GM12874 (cell line): ENCODE results near the gene D2HGDH.

ENCODE experiments used
- TF ChIP-seq, protein P1 (sequence below): IDR thresholded peaks from 2 replicates; pipeline ENCODE4 v1.5.1; 2011; ENCODE audit warnings: low read depth, mild to moderate bottlenecking, control low read depth, low read length, moderate library complexity; ENCODE audit not compliant: insufficient read depth

The D2HGDH gene

DNA sequence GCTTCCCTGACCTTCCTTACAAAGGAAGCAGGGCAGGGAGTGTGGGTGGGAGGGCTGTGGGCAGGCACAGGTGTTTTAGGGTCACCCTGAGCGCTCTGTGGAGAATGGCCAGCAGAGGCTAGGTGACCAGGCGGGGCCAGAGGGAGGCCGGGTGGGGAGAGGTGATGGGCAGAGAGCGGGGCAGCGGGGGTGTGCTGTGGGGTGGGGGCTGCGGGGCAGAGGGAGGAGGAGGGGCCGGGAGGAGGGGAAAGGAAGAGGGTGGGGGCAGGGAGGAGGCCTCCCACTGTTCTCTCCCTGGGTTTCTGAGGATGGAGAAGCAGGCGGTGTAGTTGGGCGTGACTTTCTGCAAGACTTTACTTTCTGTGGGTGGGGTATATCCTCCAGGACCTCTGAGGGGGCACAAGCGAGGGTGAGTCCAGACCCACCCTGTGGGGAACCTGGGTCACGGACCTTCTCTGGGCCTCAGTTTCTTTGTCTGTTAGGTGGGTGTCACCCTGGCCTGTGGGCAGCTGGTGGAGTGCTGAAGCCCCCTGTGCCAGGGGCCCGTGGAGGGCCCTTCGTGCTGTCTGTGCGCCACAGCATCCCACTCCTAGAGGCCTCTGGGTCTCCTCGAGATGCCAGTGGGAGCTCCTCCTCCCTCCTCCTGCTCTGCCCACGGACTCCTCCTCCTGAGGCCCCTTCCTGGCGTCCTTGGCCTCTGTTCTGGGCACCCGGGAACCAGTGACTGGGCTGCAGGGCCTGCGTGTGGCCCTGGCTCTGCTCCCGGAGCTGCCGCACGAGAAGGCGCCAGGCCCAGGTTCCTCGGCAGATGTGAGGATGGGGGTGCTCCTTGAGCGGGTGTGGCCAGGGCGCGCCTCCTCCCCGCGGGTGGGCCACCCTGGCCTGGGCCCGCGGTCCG is 68.2 kb downstream of the D2HGDH start:
- TF ChIP-seq, protein P1, sequence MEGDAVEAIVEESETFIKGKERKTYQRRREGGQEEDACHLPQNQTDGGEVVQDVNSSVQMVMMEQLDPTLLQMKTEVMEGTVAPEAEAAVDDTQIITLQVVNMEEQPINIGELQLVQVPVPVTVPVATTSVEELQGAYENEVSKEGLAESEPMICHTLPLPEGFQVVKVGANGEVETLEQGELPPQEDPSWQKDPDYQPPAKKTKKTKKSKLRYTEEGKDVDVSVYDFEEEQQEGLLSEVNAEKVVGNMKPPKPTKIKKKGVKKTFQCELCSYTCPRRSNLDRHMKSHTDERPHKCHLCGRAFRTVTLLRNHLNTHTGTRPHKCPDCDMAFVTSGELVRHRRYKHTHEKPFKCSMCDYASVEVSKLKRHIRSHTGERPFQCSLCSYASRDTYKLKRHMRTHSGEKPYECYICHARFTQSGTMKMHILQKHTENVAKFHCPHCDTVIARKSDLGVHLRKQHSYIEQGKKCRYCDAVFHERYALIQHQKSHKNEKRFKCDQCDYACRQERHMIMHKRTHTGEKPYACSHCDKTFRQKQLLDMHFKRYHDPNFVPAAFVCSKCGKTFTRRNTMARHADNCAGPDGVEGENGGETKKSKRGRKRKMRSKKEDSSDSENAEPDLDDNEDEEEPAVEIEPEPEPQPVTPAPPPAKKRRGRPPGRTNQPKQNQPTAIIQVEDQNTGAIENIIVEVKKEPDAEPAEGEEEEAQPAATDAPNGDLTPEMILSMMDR = no peak

DNA sequence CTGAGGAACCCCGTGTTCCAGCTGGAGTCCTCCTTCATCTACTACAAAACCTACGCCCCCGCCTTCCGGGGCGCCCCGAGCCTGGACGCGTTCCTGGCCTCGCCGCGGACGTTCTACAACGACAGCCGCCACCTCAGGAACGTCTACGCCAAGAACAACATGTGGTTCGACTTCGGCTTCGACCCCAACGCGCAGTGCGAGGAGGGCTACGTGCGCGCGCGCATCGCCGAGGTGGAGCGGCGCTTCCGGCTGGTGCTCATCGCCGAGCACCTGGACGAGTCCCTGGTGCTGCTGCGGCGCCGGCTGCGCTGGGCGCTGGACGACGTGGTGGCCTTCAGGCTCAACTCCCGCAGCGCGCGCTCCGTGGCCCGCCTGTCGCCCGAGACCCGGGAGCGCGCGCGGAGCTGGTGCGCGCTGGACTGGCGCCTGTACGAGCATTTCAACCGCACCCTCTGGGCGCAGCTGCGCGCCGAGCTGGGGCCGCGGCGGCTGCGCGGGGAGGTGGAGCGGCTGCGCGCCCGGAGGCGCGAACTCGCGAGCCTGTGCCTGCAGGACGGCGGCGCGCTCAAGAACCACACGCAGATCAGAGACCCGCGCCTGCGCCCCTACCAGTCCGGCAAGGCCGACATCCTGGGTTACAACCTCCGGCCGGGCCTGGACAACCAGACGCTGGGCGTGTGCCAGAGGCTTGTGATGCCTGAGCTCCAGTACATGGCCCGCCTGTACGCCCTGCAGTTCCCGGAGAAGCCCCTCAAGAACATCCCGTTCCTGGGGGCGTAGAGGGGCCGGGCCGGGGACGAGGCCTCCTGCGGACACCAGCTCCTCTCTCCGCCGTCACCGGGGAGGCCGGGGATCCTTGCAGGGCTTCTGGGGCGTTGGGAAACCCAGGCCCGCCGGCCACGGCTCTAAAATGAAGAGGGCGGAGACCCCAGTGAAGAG is 69.2 kb downstream of the D2HGDH start:
- TF ChIP-seq, protein P1 = no peak

DNA sequence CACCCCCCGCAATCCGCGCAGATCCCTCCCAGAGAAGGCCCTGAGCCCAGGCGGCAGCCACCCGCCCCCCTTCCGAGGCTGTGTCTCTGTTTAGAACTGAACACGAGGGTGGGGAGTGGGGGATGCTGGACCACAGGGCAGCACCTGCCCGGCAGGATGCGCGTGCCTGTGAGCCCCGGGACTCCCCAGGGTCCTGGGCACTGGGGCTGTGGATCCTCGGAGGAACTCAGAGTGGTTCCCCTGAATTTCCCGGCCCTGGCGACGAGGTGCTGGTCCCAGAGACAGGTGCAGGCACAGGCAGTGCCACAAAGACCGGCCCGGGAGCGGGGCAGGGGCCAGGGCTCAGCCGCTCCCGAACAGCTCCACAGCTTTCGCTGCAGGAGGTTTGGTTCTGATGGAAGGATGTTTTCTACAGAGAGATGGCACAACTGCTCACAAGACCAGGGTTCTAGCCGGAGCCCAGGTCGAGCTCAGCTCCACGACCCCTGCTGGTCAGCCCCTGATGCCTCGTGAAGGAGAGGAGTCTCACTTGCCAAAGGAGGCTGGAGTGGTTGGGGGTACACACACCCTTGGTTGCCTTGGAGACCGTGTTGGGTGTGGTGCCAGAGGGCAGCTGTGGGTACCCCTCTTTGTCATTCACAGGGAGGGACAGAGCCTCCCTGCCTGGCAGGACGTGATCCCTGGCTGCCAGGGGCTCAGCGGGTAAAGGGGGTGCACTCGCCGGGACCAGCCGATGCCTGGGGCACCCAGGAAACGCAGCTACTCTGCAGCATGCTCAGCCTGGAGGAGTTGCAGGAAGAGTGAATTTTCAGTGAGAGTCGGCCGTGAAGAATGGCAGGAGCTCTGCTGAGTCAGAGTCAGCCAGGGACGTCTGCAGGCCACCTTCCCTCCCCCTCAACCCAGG is 70.1 kb downstream of the D2HGDH start:
- TF ChIP-seq, protein P1 = peak; percentile 43

DNA sequence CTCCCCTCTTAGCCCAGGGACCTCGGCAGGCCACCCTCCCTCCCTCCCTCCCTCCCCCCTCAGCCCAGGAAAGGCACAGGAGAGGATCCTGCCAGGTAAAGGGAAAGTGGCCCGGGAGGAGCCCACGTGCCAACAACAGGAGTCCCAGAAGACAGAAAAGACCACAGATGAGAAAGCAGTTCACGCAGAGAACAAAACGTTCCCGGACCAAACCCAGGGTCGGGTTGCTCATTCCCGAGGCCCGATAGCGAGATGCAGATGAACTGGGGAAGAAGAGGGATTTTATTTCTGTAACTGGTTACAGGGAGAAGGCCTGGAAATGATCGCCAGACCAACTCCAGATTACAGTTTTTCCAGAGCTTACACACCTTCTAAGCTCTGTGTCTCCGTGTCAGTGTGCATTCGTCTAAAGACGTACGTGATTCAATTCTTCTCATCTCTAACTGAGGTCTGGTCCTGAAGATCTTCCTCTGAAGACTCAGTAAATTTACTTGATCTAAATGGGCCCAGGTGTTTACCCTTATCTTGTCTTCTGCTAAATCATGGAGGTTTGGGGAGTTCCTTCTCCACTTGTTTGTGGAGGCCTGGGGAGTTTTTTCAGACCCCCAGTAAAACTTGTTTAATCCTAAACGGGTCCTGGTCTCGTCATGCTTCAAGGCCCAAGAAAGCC is 73.8 kb downstream of the D2HGDH start:
- TF ChIP-seq, protein P1 = no peak

DNA sequence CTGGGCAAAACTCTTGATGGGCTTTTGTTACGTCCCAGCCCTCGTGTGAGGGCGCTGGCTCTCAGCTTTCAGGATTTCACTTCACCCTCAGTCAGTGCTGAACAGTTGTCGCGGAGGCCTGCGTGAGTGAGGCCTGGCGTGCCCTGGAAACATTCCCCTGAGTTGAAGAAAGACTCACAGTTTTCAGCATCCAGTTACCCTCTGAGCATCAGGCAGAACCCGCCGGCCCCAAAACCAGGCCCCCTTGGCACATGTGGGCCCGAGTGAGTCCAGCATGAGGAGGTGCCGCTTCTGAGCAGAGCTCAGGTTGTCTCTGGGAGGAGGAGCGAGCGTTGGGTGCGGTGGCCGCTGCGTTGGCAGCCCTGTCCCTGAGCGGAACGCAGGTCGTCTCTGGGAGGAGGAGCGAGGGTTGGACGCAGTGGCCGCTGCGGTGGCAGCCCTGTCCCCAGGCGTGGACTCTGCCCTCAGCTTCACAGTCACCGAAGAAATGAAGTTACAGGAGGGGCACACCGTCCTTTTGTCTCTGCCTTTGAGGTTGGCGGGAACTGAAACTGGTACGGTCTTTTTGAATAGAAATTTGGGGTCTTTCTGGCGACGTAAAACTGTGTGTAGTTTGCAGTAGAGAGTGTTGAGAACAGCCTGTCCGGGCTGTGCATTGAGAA is 74.4 kb downstream of the D2HGDH start, which contains the start of gene NEU4:
TSS of gene NEU4 (plus strand) at position 473 of the 662 bp plus-strand sequence. CDS start 5,292 bp downstream, outside the sequence.
- TF ChIP-seq, protein P1 = no peak
